Hepatocyte (in vitro differentiated cells): ENCODE results near the gene PLEKHA6.

Experiments used
- CTCF ChIP-seq: fragments of 200-600 bp; sonication (generic); IDR thresholded peaks from 2 replicates; pipeline ENCODE4 v1.5.1; 2016; ENCODE audit warnings: antibody characterized with exemption, mild to moderate bottlenecking; ENCODE audit not compliant: poor library complexity
- EZH2 ChIP-seq: fragments of 200-600 bp; sonication (generic); IDR thresholded peaks from 2 replicates; pipeline ENCODE4 v1.6.1; 2016; ENCODE audit warnings: antibody characterized with exemption, mild to moderate bottlenecking, borderline replicate concordance
- EZH2phosphoT487 ChIP-seq: fragments of 200-600 bp; sonication (generic); IDR thresholded peaks from one replicate; pipeline ENCODE4 v1.6.1; 2018; ENCODE audit warnings: antibody characterized with exemption, mild to moderate bottlenecking, low read depth, moderate library complexity; ENCODE audit not compliant: unreplicated experiment, severe bottlenecking

GRCh38 chr1:204358605-204359004 lies 1.1 kb downstream of the PLEKHA6 start:
- TF ChIP-seq CTCF (no peak), EZH2 (no peak), EZH2phosphoT487 (no peak)
